CD14-positive monocyte (primary cell): ENCODE results near the gene ESRRG. TPM values are rescaled to one million over a fixed set of nuclear protein-coding genes. Genes with fewer than 3 reads are reported as not detected.

ENCODE experiments used
- DNase-seq, 3 donors: peaks; one replicate each; pipeline ENCODE4 v3.0.0-alpha.2; 2011 to 2022
- H2AFZ ChIP-seq: 2 replicates; pipeline ENCODE4 v1.6.0; 2012; ENCODE audit warnings: mild to moderate bottlenecking, low read depth, low read length, inconsistent platforms; ENCODE audit not compliant: insufficient read depth, poor library complexity, severe bottlenecking
- H3K27ac ChIP-seq, 2 donors: 1 replicate in 1 of 2; 2 replicates in 1 of 2; pipeline ENCODE4 v1.5.1; 2012 to 2013; ENCODE audit warnings: low read length in 2 of 2, control low read depth in 1 of 2, inconsistent platforms in 1 of 2, low read depth in 1 of 2, mild to moderate bottlenecking in 1 of 2
- H3K27me3 ChIP-seq, 2 donors: one replicate each; pipeline versions ENCODE4 v1.6.0 to v1.6.1; 2011 to 2013; ENCODE audit warnings: low read length in 2 of 2; ENCODE audit not compliant: control insufficient read depth in 2 of 2, insufficient read depth in 2 of 2
- H3K36me3 ChIP-seq, 2 donors: replicated peaks in 1 of 2; 1 replicate in 1 of 2; 2 replicates in 1 of 2; pipeline versions ENCODE4 v1.5.1 to v1.6.1; 2012 to 2013; ENCODE audit warnings: low read length in 2 of 2, control low read depth in 1 of 2, inconsistent platforms in 1 of 2, mild to moderate bottlenecking in 1 of 2; ENCODE audit not compliant: insufficient read depth in 2 of 2, control insufficient read depth in 1 of 2
- H3K4me1 ChIP-seq, 2 donors: 1 replicate in 1 of 2; 2 replicates in 1 of 2; pipeline versions ENCODE4 v1.5.1 to v1.6.1; 2012 to 2013; ENCODE audit warnings: low read length in 2 of 2, control low read depth in 1 of 2, inconsistent platforms in 1 of 2, mild to moderate bottlenecking in 1 of 2, moderate library complexity in 1 of 2; ENCODE audit not compliant: insufficient read depth in 2 of 2, control insufficient read depth in 1 of 2
- H3K4me2 ChIP-seq: replicated peaks from 2 replicates; pipeline ENCODE3; 2012; ENCODE audit warnings: low read length, moderate library complexity, mild to moderate bottlenecking; ENCODE audit not compliant: poor library complexity, severe bottlenecking; ENCODE audit errors: extremely low read depth
- H3K4me3 ChIP-seq, 3 experiments: fragments of 200-600 bp in 1 of 3; sonication (generic) in 1 of 3; replicated peaks in 1 of 3; 1 replicate in 2 of 3; 2 replicates in 1 of 3; pipeline ENCODE4 v1.5.1; 2011 to 2013; ENCODE audit warnings: low read length in 3 of 3, mild to moderate bottlenecking in 3 of 3, control low read depth in 2 of 3, low read depth in 2 of 3, inconsistent platforms in 1 of 3, moderate library complexity in 1 of 3
- H3K79me2 ChIP-seq: 2 replicates; pipeline ENCODE4 v1.6.0; 2012; ENCODE audit warnings: mild to moderate bottlenecking, control low read depth, inconsistent platforms, low read length, moderate library complexity; ENCODE audit not compliant: insufficient read depth
- H3K9ac ChIP-seq: 2 replicates; pipeline ENCODE4 v1.6.0; 2017; ENCODE audit warnings: low read length, mild to moderate bottlenecking; ENCODE audit not compliant: insufficient read depth, poor library complexity, severe bottlenecking
- H3K9me3 ChIP-seq, 2 donors: replicated peaks in 1 of 2; 1 replicate in 1 of 2; 2 replicates in 1 of 2; pipeline versions ENCODE4 v1.5.1 to v1.6.1; 2012 to 2013; ENCODE audit warnings: low read length in 2 of 2, control low read depth in 1 of 2; ENCODE audit not compliant: control insufficient read depth in 1 of 2, insufficient read depth in 1 of 2
- H4K20me1 ChIP-seq: 2 replicates; pipeline ENCODE4 v1.6.0; 2012; ENCODE audit warnings: mild to moderate bottlenecking, low read length, control low read depth, moderate library complexity; ENCODE audit not compliant: insufficient read depth
- H3K27ac Mint-ChIP-seq, 7 donors: one replicate each; pipeline ENCODE4 v1.8.0; 2020; ENCODE audit warnings: mild to moderate bottlenecking in 7 of 7, mixed read lengths in 7 of 7, moderate library complexity in 6 of 7, inconsistent platforms in 2 of 7
- H3K27me3 Mint-ChIP-seq, 3 donors: one replicate each; pipeline ENCODE4 v1.8.0; 2021 to 2022; ENCODE audit warnings: low read depth in 3 of 3, mild to moderate bottlenecking in 3 of 3, mixed read lengths in 3 of 3, moderate library complexity in 3 of 3, inconsistent platforms in 1 of 3
- H3K36me3 Mint-ChIP-seq, 2 donors: one replicate each; pipeline ENCODE4 v1.8.0; 2020; ENCODE audit warnings: mixed read lengths in 2 of 2, inconsistent platforms in 1 of 2, mild to moderate bottlenecking in 1 of 2
- H3K4me1 Mint-ChIP-seq: one replicate; pipeline ENCODE4 v1.8.0; 2020; ENCODE audit warnings: mild to moderate bottlenecking, mixed read lengths
- H3K4me3 Mint-ChIP-seq, 2 donors: one replicate each; pipeline ENCODE4 v1.8.0; 2020; ENCODE audit warnings: mild to moderate bottlenecking in 2 of 2, mixed read lengths in 2 of 2, moderate library complexity in 1 of 2
- H3K9me3 Mint-ChIP-seq, 7 donors: one replicate each; pipeline ENCODE4 v1.8.0; 2020 to 2022; ENCODE audit warnings: mixed read lengths in 7 of 7, mild to moderate bottlenecking in 6 of 7, moderate library complexity in 6 of 7, inconsistent platforms in 2 of 7
- WGBS: methylation state at CpG from one replicate; pipeline ENCODE4 v1.1.5; 2013; ENCODE audit warnings: missing lambda C conversion rate; ENCODE audit not compliant: insufficient coverage; 5-methylcytosine and 5-hydroxymethylcytosine counted together
- intact Hi-C, 2 donors: fragments of 100-400 bp; cut with micrococcal nuclease; formaldehyde crosslinking; loops; one replicate each; pipeline versions ENCODE4 v1.15.0 to v1.15.1; 2023
- polyA plus RNA-seq, 3 donors: library from polyadenylated mRNA; depleted of rRNA in 1 of 3; unstranded in 2 of 3; stranded (reverse) in 1 of 3; fragments of 300-500 nt in 2 of 3; fragments of >200 nt in 1 of 3; fragmentation: Illumina TruSeq in 2 of 3; gene quantifications; 1 replicate in 2 of 3; 2 replicates in 1 of 3; pipeline ENCODE4 v1.2.3, GENCODE V29; 2012 to 2021
- TF ChIP-seq, protein P1 (sequence below): fragments of 200-600 bp; IDR thresholded peaks from one replicate; pipeline ENCODE4 v1.8.0; 2022; ENCODE audit warnings: antibody characterized with exemption, mild to moderate bottlenecking

The ESRRG gene
- polyA plus RNA-seq, 3 donors = not detected

DNA sequence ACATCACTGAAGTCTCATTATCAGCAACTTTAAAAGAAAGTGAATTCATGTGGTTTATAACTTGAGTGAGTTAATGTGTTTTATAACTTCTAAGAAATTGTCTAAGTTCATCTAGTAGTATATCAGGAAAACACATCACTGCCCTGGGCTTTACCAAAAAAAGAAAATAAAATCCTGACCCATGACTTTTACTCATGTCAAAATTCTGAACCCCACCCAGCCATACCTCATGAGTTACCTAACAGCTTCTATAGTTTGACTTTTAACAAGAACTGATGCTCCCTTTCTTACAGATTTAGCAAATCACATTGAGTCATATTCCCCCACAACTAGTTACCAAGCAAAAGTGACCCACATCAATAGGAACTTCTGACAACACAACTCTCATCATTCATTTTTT lies 57.4 kb downstream of the ESRRG start:
- Histone ChIP-seq H2AFZ (no peak overlapping the region), H3K4me2 (no peak overlapping the region), H3K27ac (no peak overlapping the region), H3K4me1 (no peaks in the 10 kb centered on the region), H4K20me1 (no peaks in the 10 kb centered on the region), H3K27me3 (no peaks in the 10 kb centered on the region), H3K9me3 (no peaks in the 10 kb centered on the region), H3K9ac (no peak overlapping the region), H3K4me3 (no peak overlapping the region), H3K36me3 (no peaks in the 10 kb centered on the region), H3K79me2 (no peaks in the 10 kb centered on the region)
- TF ChIP-seq, protein P1, sequence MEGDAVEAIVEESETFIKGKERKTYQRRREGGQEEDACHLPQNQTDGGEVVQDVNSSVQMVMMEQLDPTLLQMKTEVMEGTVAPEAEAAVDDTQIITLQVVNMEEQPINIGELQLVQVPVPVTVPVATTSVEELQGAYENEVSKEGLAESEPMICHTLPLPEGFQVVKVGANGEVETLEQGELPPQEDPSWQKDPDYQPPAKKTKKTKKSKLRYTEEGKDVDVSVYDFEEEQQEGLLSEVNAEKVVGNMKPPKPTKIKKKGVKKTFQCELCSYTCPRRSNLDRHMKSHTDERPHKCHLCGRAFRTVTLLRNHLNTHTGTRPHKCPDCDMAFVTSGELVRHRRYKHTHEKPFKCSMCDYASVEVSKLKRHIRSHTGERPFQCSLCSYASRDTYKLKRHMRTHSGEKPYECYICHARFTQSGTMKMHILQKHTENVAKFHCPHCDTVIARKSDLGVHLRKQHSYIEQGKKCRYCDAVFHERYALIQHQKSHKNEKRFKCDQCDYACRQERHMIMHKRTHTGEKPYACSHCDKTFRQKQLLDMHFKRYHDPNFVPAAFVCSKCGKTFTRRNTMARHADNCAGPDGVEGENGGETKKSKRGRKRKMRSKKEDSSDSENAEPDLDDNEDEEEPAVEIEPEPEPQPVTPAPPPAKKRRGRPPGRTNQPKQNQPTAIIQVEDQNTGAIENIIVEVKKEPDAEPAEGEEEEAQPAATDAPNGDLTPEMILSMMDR = no peak
- H3K27me3 Mint-ChIP-seq = no peaks in the 10 kb centered on the region
- intact Hi-C loops = no loop called here
- no peaks in the 10 kb centered on the region for H3K36me3 Mint-ChIP-seq
- DNase-seq = no peak
- H3K9me3 Mint-ChIP-seq = peaks cover 0 to 5% (median 0%) of the 10 kb centered on the region in 7 donors
- H3K27ac Mint-ChIP-seq = no peak overlapping the region
- H3K4me3 Mint-ChIP-seq = no peak overlapping the region
- H3K4me1 Mint-ChIP-seq = no peaks in the 10 kb centered on the region

DNA sequence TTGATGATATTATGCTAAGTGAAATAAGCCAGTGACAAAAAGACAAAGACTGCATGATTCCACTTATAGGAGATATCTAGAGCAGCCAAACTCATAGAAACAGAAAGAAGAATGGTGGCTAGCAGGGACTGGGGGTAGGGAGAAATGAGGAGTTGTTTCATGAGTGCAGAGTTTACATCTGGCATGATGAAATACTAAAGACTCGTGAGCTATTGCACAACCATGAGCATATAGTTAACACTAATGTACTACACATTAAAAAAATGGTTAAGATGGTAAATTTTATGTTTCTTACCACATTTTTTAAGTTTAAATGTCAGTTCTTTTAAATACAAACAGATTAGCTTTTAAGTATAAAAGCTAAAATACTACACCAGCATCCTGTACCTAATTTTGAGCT lies 57.8 kb downstream of the ESRRG start:
- Mint-ChIP-seq H3K27ac (no peak overlapping the region), H3K4me3 (no peak overlapping the region), H3K9me3 (peaks cover 0 to 5% (median 0%) of the 10 kb centered on the region in 7 donors), H3K27me3 (no peaks in the 10 kb centered on the region), H3K36me3 (no peaks in the 10 kb centered on the region), H3K4me1 (no peaks in the 10 kb centered on the region)
- H4K20me1 ChIP-seq = no peaks in the 10 kb centered on the region
- no peak overlapping the region for H3K4me3 ChIP-seq
- no peaks in the 10 kb centered on the region for H3K36me3 ChIP-seq
- H3K27me3 ChIP-seq = no peaks in the 10 kb centered on the region
- H3K27ac ChIP-seq = no peak overlapping the region
- intact Hi-C loops = no loop called here
- H3K9me3 ChIP-seq = no peaks in the 10 kb centered on the region
- TF ChIP-seq, protein P1 = no peak
- H2AFZ ChIP-seq = no peak overlapping the region
- no peaks in the 10 kb centered on the region for H3K79me2 ChIP-seq
- no peak for DNase-seq
- H3K9ac ChIP-seq = no peak overlapping the region
- H3K4me2 ChIP-seq = no peak overlapping the region
- H3K4me1 ChIP-seq = no peaks in the 10 kb centered on the region
- WGBS = no CpG with 5 or more reads among the region's 1 CpG
